Endothelial cell of umbilical vein (primary cell): ENCODE measurements around the gene OR1M1. TPM values are rescaled to one million over a fixed set of nuclear protein-coding genes. Genes with fewer than 3 reads are reported as not detected.
"Not testable (repeated sequence)": the region's sequence is repeated elsewhere in the genome, so short reads cannot be mapped to it uniquely, and the experiment has no call there.

Experiments
- BruUV-seq: library from RNA; stranded (reverse); fragments of 400-500 nt; replicated peaks from 2 replicates; lab custom pipeline; 2021; lab: Mats Ljungman, UMichigan
- CTCF ChIA-PET: fragments of 300-600, 350-600 bp; sonication (Branson Sonifier 250); formaldehyde crosslinking; loops from one replicate; lab custom pipeline; 2021; ENCODE audit warnings: antibody characterized with exemption, inconsistent platforms; lab: Charles Lee
- POLR2A ChIA-PET: fragments of 300-600, 350-600 bp; sonication (Branson Sonifier 250); formaldehyde crosslinking; loops from one replicate; lab custom pipeline; 2021; ENCODE audit warnings: antibody characterized with exemption, inconsistent platforms; lab: Charles Lee
- DNase-seq: peaks from one replicate; pipeline ENCODE4 v3.0.0-alpha.2; 2011; ENCODE audit warnings: low read depth, low spot score
- FAIRE-seq: peaks from 2 replicates; lab custom pipeline; 2011; peaks lifted over from hg19 to GRCh38; lab: Jason Lieb, UNC
- H2AFZ ChIP-seq: 2 replicates; pipeline ENCODE4 v1.6.0; 2012; ENCODE audit warnings: low read depth, low read length, control low read depth, inconsistent platforms
- H3K27ac ChIP-seq: 2 replicates; pipeline ENCODE4 v1.5.1; 2011; ENCODE audit warnings: low read depth, mild to moderate bottlenecking, control low read depth, low read length, moderate library complexity; ENCODE audit not compliant: insufficient read depth
- H3K27me3 ChIP-seq, 2 experiments: 2 replicates each; pipeline versions ENCODE4 v1.6.0 to v1.6.1; 2011; ENCODE audit warnings: low read length in 2 of 2, mixed read lengths in 1 of 2; ENCODE audit not compliant: control insufficient read depth in 2 of 2, insufficient read depth in 2 of 2
- H3K36me3 ChIP-seq, 2 experiments: 2 replicates in 1 of 2; 3 replicates in 1 of 2; pipeline ENCODE4 v1.5.1; 2011; ENCODE audit warnings: low read length in 2 of 2, mild to moderate bottlenecking in 1 of 2, moderate library complexity in 1 of 2; ENCODE audit not compliant: control insufficient read depth in 2 of 2, insufficient read depth in 2 of 2; ENCODE audit errors: extremely low read depth in 1 of 2
- H3K4me1 ChIP-seq: 3 replicates; pipeline ENCODE4 v1.5.1; 2011; ENCODE audit warnings: mild to moderate bottlenecking, low read length; ENCODE audit not compliant: control insufficient read depth, insufficient read depth; ENCODE audit errors: extremely low read depth
- H3K4me2 ChIP-seq: 2 replicates; pipeline ENCODE4 v1.6.1; 2011; ENCODE audit warnings: low read length, control low read depth, mixed read lengths; ENCODE audit not compliant: insufficient read depth
- H3K4me3 ChIP-seq, 3 experiments: fragments of 200-600 bp in 1 of 3; sonication (generic), shearing (Covaris generic) in 1 of 3; replicated peaks in 1 of 3; 2 replicates each; pipeline ENCODE4 v1.5.1; 2011 to 2016; ENCODE audit warnings: control low read depth in 3 of 3, low read length in 3 of 3, mild to moderate bottlenecking in 2 of 3, inconsistent platforms in 1 of 3, low read depth in 1 of 3, moderate library complexity in 1 of 3; ENCODE audit not compliant: insufficient read depth in 1 of 3
- H3K79me2 ChIP-seq: 2 replicates; pipeline ENCODE4 v1.6.0; 2012; ENCODE audit warnings: low read length, inconsistent platforms; ENCODE audit not compliant: control insufficient read depth, insufficient read depth
- H3K9ac ChIP-seq: replicated peaks from 2 replicates; pipeline ENCODE3; 2011; ENCODE audit warnings: low read length, control low read depth; ENCODE audit not compliant: insufficient read depth; ENCODE audit errors: extremely low read depth
- H3K9me1 ChIP-seq: replicated peaks from 3 replicates; pipeline ENCODE4 v1.6.0; 2011; ENCODE audit warnings: mild to moderate bottlenecking, low read length; ENCODE audit not compliant: control insufficient read depth, insufficient read depth; ENCODE audit errors: extremely low read depth
- H3K9me3 ChIP-seq: replicated peaks from 2 replicates; pipeline ENCODE4 v1.5.1; 2012; ENCODE audit warnings: low read length, inconsistent platforms; ENCODE audit not compliant: control insufficient read depth, insufficient read depth
- H4K20me1 ChIP-seq: replicated peaks from 2 replicates; pipeline ENCODE3; 2011; ENCODE audit warnings: mild to moderate bottlenecking, low read length; ENCODE audit not compliant: control insufficient read depth, insufficient read depth; ENCODE audit errors: extremely low read depth
- CTCF ChIP-seq, 2 donors: IDR thresholded peaks; 1 replicate in 1 of 2; 2 replicates in 1 of 2; pipeline ENCODE4 v1.5.1; 2011; ENCODE audit warnings: low read length in 2 of 2, mild to moderate bottlenecking in 2 of 2, moderate library complexity in 2 of 2, control low read depth in 1 of 2, inconsistent platforms in 1 of 2, low read depth in 1 of 2; ENCODE audit not compliant: insufficient read depth in 1 of 2; ENCODE audit errors: extremely low read depth in 1 of 2
- EZH2 ChIP-seq: IDR thresholded peaks from 2 replicates; pipeline ENCODE4 v1.6.1; 2012; ENCODE audit warnings: borderline replicate concordance, low read depth, mild to moderate bottlenecking, moderate library complexity, low read length, inconsistent platforms; ENCODE audit not compliant: severe bottlenecking
- FOS ChIP-seq: IDR thresholded peaks from 2 replicates; pipeline ENCODE4 v1.6.1; 2011; ENCODE audit warnings: mild to moderate bottlenecking, low read length, moderate library complexity, borderline replicate concordance; ENCODE audit not compliant: insufficient read depth
- GATA2 ChIP-seq: IDR thresholded peaks from 2 replicates; pipeline ENCODE4 v1.7.0; 2011; ENCODE audit warnings: low read depth, mild to moderate bottlenecking, moderate library complexity, mixed read lengths, low read length; ENCODE audit not compliant: insufficient read length, insufficient read depth
- MAX ChIP-seq: IDR thresholded peaks from 2 replicates; pipeline ENCODE4 v1.6.1; 2011; ENCODE audit not compliant: insufficient read depth, insufficient read length
- MYC ChIP-seq: IDR thresholded peaks from one replicate; pipeline ENCODE4 v1.6.1; 2011; ENCODE audit warnings: mild to moderate bottlenecking, low read depth, low read length
- POLR2A ChIP-seq: IDR thresholded peaks from 2 replicates; pipeline ENCODE4 v1.6.1; 2012; ENCODE audit warnings: low read depth, mild to moderate bottlenecking, control low read depth, low read length
- POLR2AphosphoS5 ChIP-seq: IDR thresholded peaks from 2 replicates; pipeline ENCODE4 v1.6.1; 2012; ENCODE audit warnings: low read depth, mild to moderate bottlenecking, control low read depth, low read length, moderate library complexity; ENCODE audit not compliant: insufficient read depth
- dilution Hi-C: fragments of 300-500 bp; cut with MboI; formaldehyde crosslinking; loops from one replicate; pipeline ENCODE4 v1.15.0; 2019; ENCODE audit warnings: low sequenced_read_pairs; ENCODE audit not compliant: extremely low pct_ligation_motif_present
- intact Hi-C: fragments of 100-400 bp; cut with micrococcal nuclease; formaldehyde crosslinking; loops from one replicate; pipeline ENCODE4 v1.10.0; 2022
- polyA plus RNA-seq, 4 experiments: library from polyadenylated mRNA; depleted of rRNA in 3 of 4; stranded (reverse) in 3 of 4; unstranded in 1 of 4; fragments of >200 nt; gene quantifications; 2 replicates each; pipeline versions ENCODE4 v1.2.1 to v1.2.3, GENCODE V29; 2011 to 2012; ENCODE audit warnings: missing spikeins in 1 of 4
- total RNA-seq: library from RNA; stranded (reverse); gene quantifications from 2 replicates; pipeline ENCODE4 v1.2.3, GENCODE V29; 2021

OR1M1 gene
- total and polyA plus RNA-seq, 2 donors (not counting 3 experiments of a cell fraction or from before 2014, with no cell fraction given) = not detected

- FAIRE-seq (no peak), DNase-seq (no peak)
- no peak overlapping the region for H3K9ac ChIP-seq
- TF ChIP-seq POLR2AphosphoS5 (no peak), MYC (no peak), FOS (no peak), MAX (no peak), CTCF (IDR thresholded peaks at IDR 0.05; ENCODE audit: extremely low read depth in 1 of 2, insufficient read depth in 1 of 2, low read depth in 1 of 2, low read length in 2 of 2) (no peak), GATA2 (no peak), EZH2 (no peak), POLR2A (no peak)
- no peak overlapping the region for H3K27ac ChIP-seq
- H3K9me1 ChIP-seq = no peaks in the 10 kb centered on the region
- H3K36me3 ChIP-seq = no peaks in the 10 kb centered on the region
- CTCF ChIA-PET = no interaction called here
- H3K9me3 ChIP-seq = no peaks in the 10 kb centered on the region
- H2AFZ ChIP-seq = no peak overlapping the region
- no peaks in the 10 kb centered on the region for H3K27me3 ChIP-seq
- dilution Hi-C loops (no loop called here), intact Hi-C loops (no loop called here)
- no peaks in the 10 kb centered on the region for H3K79me2 ChIP-seq
- H3K4me2 ChIP-seq = no peak overlapping the region
- H3K4me3 ChIP-seq = no peak overlapping the region
- H4K20me1 ChIP-seq = no peaks in the 10 kb centered on the region
- BruUV-seq = no TSS peak
- POLR2A ChIA-PET = interaction anchor here (0.7 kb wide), 1 partner anchor 209 kb away, joined by 3 read pairs; no protein-coding TSS in a partner anchor
- H3K4me1 ChIP-seq = no peaks in the 10 kb centered on the region
Measured at GRCh38 chr19:9052894-9053293, 34.0 kb upstream of the OR1M1 start.

- H3K4me1 ChIP-seq, H3K4me3 ChIP-seq, H3K9me1 ChIP-seq, H2AFZ ChIP-seq, POLR2A ChIA-PET, H3K27me3 ChIP-seq, FAIRE-seq, intact Hi-C loops, H3K9me3 ChIP-seq, H3K9ac ChIP-seq, H3K36me3 ChIP-seq, H3K27ac ChIP-seq, DNase-seq, dilution Hi-C loops, H4K20me1 ChIP-seq, H3K4me2 ChIP-seq, CTCF ChIA-PET, BruUV-seq, H3K79me2 ChIP-seq: not testable (repeated sequence)
Measured at GRCh38 chr19:9053674-9054073, 33.2 kb upstream of the OR1M1 start.
